A673 (cell line): Measurements from ENCODE around the gene SHROOM2. TPM values are rescaled to one million over a fixed set of nuclear protein-coding genes. Genes with fewer than 3 reads are reported as not detected.

Source experiments
- BruUV-seq: library from RNA; stranded (reverse); fragments of 400-500 nt; replicated peaks from 2 replicates; lab custom pipeline; 2021; lab: Mats Ljungman, UMichigan
- CTCF ChIA-PET: fragments of 300-600 bp; sonication (Branson Sonifier 250); formaldehyde crosslinking; loops from one replicate; lab custom pipeline; 2022; ENCODE audit warnings: antibody characterized with exemption; lab: Charles Lee
- POLR2A ChIA-PET: fragments of 300-600 bp; sonication (Branson Sonifier 250); formaldehyde crosslinking; loops from one replicate; lab custom pipeline; 2022; ENCODE audit warnings: antibody characterized with exemption; ENCODE audit not compliant: low non-redundant PET; lab: Charles Lee
- DNase-seq: peaks from one replicate; pipeline ENCODE4 v3.0.0-alpha.2; 2015; ENCODE audit warnings: low spot score
- H3K27ac ChIP-seq: fragments of 200-600 bp; sonication (generic); 2 replicates; pipeline ENCODE4 v1.5.1; 2016; ENCODE audit warnings: mixed run types, low read depth, mild to moderate bottlenecking, mixed read lengths, antibody characterized with exemption, low read length; ENCODE audit not compliant: poor library complexity, severe bottlenecking
- H3K27me3 ChIP-seq: fragments of 200-600 bp; sonication (generic); replicated peaks from 2 replicates; pipeline ENCODE4 v1.6.1; 2017; ENCODE audit warnings: mixed run types, low read depth, mild to moderate bottlenecking, mixed read lengths, antibody characterized with exemption, low read length; ENCODE audit not compliant: insufficient read depth, poor library complexity
- H3K36me3 ChIP-seq: fragments of 200-600 bp; sonication (generic); 2 replicates; pipeline ENCODE4 v1.6.1; 2016; ENCODE audit warnings: mixed run types, mild to moderate bottlenecking, mixed read lengths, antibody characterized with exemption, low read length; ENCODE audit not compliant: insufficient read depth, poor library complexity, severe bottlenecking
- H3K4me1 ChIP-seq: fragments of 200-600 bp; sonication (generic); 2 replicates; pipeline ENCODE4 v1.6.1; 2017; ENCODE audit warnings: mixed run types, mild to moderate bottlenecking, mixed read lengths, antibody characterized with exemption, low read length; ENCODE audit not compliant: insufficient read depth, poor library complexity, severe bottlenecking
- H3K4me3 ChIP-seq: fragments of 200-600 bp; sonication (generic); 2 replicates; pipeline ENCODE4 v1.5.1; 2016; ENCODE audit warnings: low read depth, mixed run types, mild to moderate bottlenecking, mixed read lengths, low read length; ENCODE audit not compliant: poor library complexity, severe bottlenecking
- H3K9me3 ChIP-seq: fragments of 200-600 bp; sonication (generic); 2 replicates; pipeline ENCODE4 v1.6.1; 2016; ENCODE audit warnings: mixed run types, low read depth, mild to moderate bottlenecking, mixed read lengths, antibody characterized with exemption, low read length; ENCODE audit not compliant: poor library complexity, severe bottlenecking
- CTCF ChIP-seq: fragments of 300-800, 200-600 bp; sonication (generic); conservative IDR thresholded peaks from 2 replicates; pipeline ENCODE4 v1.5.1; 2017; ENCODE audit warnings: low read depth, mild to moderate bottlenecking, antibody characterized with exemption, low read length, moderate library complexity, mixed read lengths
- EZH2 ChIP-seq: fragments of 200-600 bp; sonication (generic); IDR thresholded peaks from 2 replicates; pipeline ENCODE4 v1.6.1; 2017; ENCODE audit warnings: borderline replicate concordance, low read depth, mild to moderate bottlenecking, mixed read lengths, antibody characterized with exemption, low read length; ENCODE audit not compliant: poor library complexity, severe bottlenecking
- intact Hi-C: fragments of 100-400 bp; cut with micrococcal nuclease; formaldehyde crosslinking; loops from one replicate; pipeline ENCODE4 v1.10.0; 2022; ENCODE audit not compliant: unreplicated experiment
- total RNA-seq: library from RNA; stranded (reverse); gene quantifications from 2 replicates; pipeline ENCODE4 v1.2.3, GENCODE V29; 2021

SHROOM2 gene
- total RNA-seq, 1 experiment from 2014 or later, result 3.7 TPM

GRCh38 chrX:9788911-9789310, 2.7 kb downstream of the SHROOM2 start:
- TF ChIP-seq EZH2 (no peak), CTCF (no peak)
- Histone ChIP-seq H3K27ac (no peak overlapping the region), H3K4me3 (no peak overlapping the region), H3K36me3 (no peaks in the 10 kb centered on the region), H3K27me3 (peaks cover 4% of the 10 kb centered on the region), H3K4me1 (peaks cover 16% of the 10 kb centered on the region), H3K9me3 (no peaks in the 10 kb centered on the region)
- peak; percentile 37 for DNase-seq
- intact Hi-C loops, result no loop called here
- no TSS peak for BruUV-seq
- ChIA-PET CTCF (no interaction called here), POLR2A (no interaction called here)

- POLR2A ChIA-PET, result interaction anchor here (0.6 kb wide), 2 partner anchors 646 to 800 kb away, joined by 3 to 4 read pairs; no protein-coding TSS in a partner anchor
- no peaks in the 10 kb centered on the region for H3K36me3 ChIP-seq
- DNase-seq, result peak; percentile 31
- TF ChIP-seq EZH2 (no peak), CTCF (no peak)
- intact Hi-C loops, result no loop called here
- no peak overlapping the region for H3K27ac ChIP-seq
- CTCF ChIA-PET, result interaction anchor here (0.6 kb wide), 1 partner anchor 93 kb away, joined by 3 read pairs; no protein-coding TSS in a partner anchor
- no peak overlapping the region for H3K4me3 ChIP-seq
- H3K4me1 ChIP-seq, result peaks cover 16% of the 10 kb centered on the region
- BruUV-seq, result no TSS peak
- H3K27me3 ChIP-seq, result peaks cover 4% of the 10 kb centered on the region
- no peaks in the 10 kb centered on the region for H3K9me3 ChIP-seq
Measured at GRCh38 chrX:9789555-9789954, 3.3 kb downstream of the SHROOM2 start.

GRCh38 chrX:9790866-9791265, 4.6 kb downstream of the SHROOM2 start:
- Histone ChIP-seq H3K9me3 (no peaks in the 10 kb centered on the region), H3K4me3 (no peak overlapping the region), H3K27me3 (no peaks in the 10 kb centered on the region), H3K4me1 (peaks cover 16% of the 10 kb centered on the region), H3K27ac (no peak overlapping the region), H3K36me3 (no peaks in the 10 kb centered on the region)
- no peak for TF ChIP-seq EZH2
- no peak for TF ChIP-seq CTCF
- no TSS peak for BruUV-seq
- intact Hi-C loops, result no loop called here
- DNase-seq, result no peak
- ChIA-PET CTCF (interaction anchor here (0.7 kb wide), 1 partner anchor 63 kb away, joined by 3 read pairs; no protein-coding TSS in a partner anchor), POLR2A (interaction anchor here (0.6 kb wide), 1 partner anchor 23 kb away, joined by 8 read pairs; no protein-coding TSS in a partner anchor)
